IMR-90 (cell line): ENCODE results near the gene TPRX2. TPM values are rescaled to one million over a fixed set of nuclear protein-coding genes. Genes with fewer than 3 reads are reported as not detected.

Experiments used
- ATAC-seq: fragments of 200-7000 bp; cut with Tn5 transposase; 2 replicates; pipeline ENCODE4 v1.9.1; 2020; ENCODE audit warnings: low read depth, mild to moderate bottlenecking, moderate library complexity
- BruUV-seq: library from RNA; stranded (reverse); fragments of 400-500 nt; replicated peaks from 2 replicates; lab custom pipeline; 2021; lab: Mats Ljungman, UMichigan
- CTCF ChIA-PET: fragments of 300-600 bp; formaldehyde crosslinking; extraction: SDS; loops from one replicate; lab custom pipeline; 2021; ENCODE audit warnings: antibody characterized with exemption; lab: Yijun Ruan, JAX
- POLR2A ChIA-PET: fragments of 300-600 bp; sonication (Branson Sonifier 250); formaldehyde crosslinking; loops from one replicate; lab custom pipeline; 2022; ENCODE audit warnings: antibody characterized with exemption; ENCODE audit not compliant: unreplicated experiment; lab: Charles Lee
- DNase-seq: peaks from one replicate; pipeline ENCODE4 v3.0.0; 2013
- H2AFZ ChIP-seq: replicated peaks from 2 replicates; pipeline ENCODE3; 2013; ENCODE audit warnings: low read length, mild to moderate bottlenecking; ENCODE audit not compliant: poor library complexity
- H2AK5ac ChIP-seq: 2 replicates; pipeline ENCODE4 v1.6.1; 2013; ENCODE audit warnings: low read depth, low read length, inconsistent platforms
- H2AK9ac ChIP-seq: replicated peaks from 2 replicates; pipeline ENCODE3; 2013; ENCODE audit warnings: mild to moderate bottlenecking, low read depth, low read length, moderate library complexity; ENCODE audit not compliant: poor library complexity
- H2BK120ac ChIP-seq: 2 replicates; pipeline ENCODE4 v1.6.1; 2013; ENCODE audit warnings: low read depth, low read length, inconsistent platforms
- H2BK15ac ChIP-seq: 3 replicates; pipeline ENCODE4 v1.6.1; 2013; ENCODE audit warnings: low read depth, low read length, inconsistent platforms
- H2BK20ac ChIP-seq: 2 replicates; pipeline ENCODE4 v1.6.1; 2013; ENCODE audit warnings: low read depth, mild to moderate bottlenecking, inconsistent platforms, low read length, moderate library complexity
- H2BK5ac ChIP-seq: 2 replicates; pipeline ENCODE4 v1.6.1; 2013; ENCODE audit warnings: mild to moderate bottlenecking, low read depth, low read length, inconsistent platforms; ENCODE audit not compliant: poor library complexity, severe bottlenecking
- H3K14ac ChIP-seq: replicated peaks from 2 replicates; pipeline ENCODE4 v1.6.1; 2013; ENCODE audit warnings: low read depth, low read length, inconsistent platforms
- H3K18ac ChIP-seq: 2 replicates; pipeline ENCODE4 v1.6.1; 2013; ENCODE audit warnings: low read depth, low read length, control low read depth
- H3K23ac ChIP-seq: 2 replicates; pipeline ENCODE4 v1.6.1; 2013; ENCODE audit warnings: low read depth, low read length, inconsistent platforms
- H3K27ac ChIP-seq: 2 replicates; pipeline ENCODE4 v1.5.1; 2013; ENCODE audit warnings: mild to moderate bottlenecking, control low read depth, low read length; ENCODE audit not compliant: insufficient read depth
- H3K27me3 ChIP-seq: 2 replicates; pipeline ENCODE4 v1.6.1; 2013; ENCODE audit warnings: low read length; ENCODE audit not compliant: control insufficient read depth, insufficient read depth
- H3K36me3 ChIP-seq: 2 replicates; pipeline ENCODE4 v1.6.1; 2013; ENCODE audit warnings: low read length, mixed read lengths; ENCODE audit not compliant: control insufficient read depth, insufficient read depth
- H3K4ac ChIP-seq: 2 replicates; pipeline ENCODE4 v1.6.1; 2013; ENCODE audit warnings: low read depth, low read length, inconsistent platforms
- H3K4me1 ChIP-seq: 2 replicates; pipeline ENCODE4 v1.6.1; 2013; ENCODE audit warnings: low read length, mixed read lengths; ENCODE audit not compliant: control insufficient read depth, insufficient read depth
- H3K4me2 ChIP-seq: 2 replicates; pipeline ENCODE4 v1.6.1; 2013; ENCODE audit warnings: low read depth, mild to moderate bottlenecking, control low read depth, low read length, moderate library complexity
- H3K4me3 ChIP-seq: 2 replicates; pipeline ENCODE4 v1.5.1; 2013; ENCODE audit warnings: low read depth, mild to moderate bottlenecking, control low read depth, low read length, moderate library complexity; ENCODE audit not compliant: insufficient read depth
- H3K56ac ChIP-seq: 2 replicates; pipeline ENCODE4 v1.6.1; 2013; ENCODE audit warnings: low read length, inconsistent platforms; ENCODE audit not compliant: insufficient read depth; ENCODE audit errors: extremely low read depth
- H3K79me1 ChIP-seq, 2 experiments: 2 replicates each; pipeline ENCODE4 v1.6.1; 2013; ENCODE audit warnings: low read length in 2 of 2, inconsistent platforms in 1 of 2, low read depth in 1 of 2
- H3K9ac ChIP-seq: 2 replicates; pipeline ENCODE4 v1.6.1; 2013; ENCODE audit warnings: low read depth, low read length, control low read depth
- H3K9me1 ChIP-seq: 2 replicates; pipeline ENCODE4 v1.6.1; 2013; ENCODE audit warnings: low read length, inconsistent platforms; ENCODE audit not compliant: insufficient read depth
- H3K9me3 ChIP-seq: 2 replicates; pipeline ENCODE4 v1.6.1; 2013; ENCODE audit warnings: low read length; ENCODE audit not compliant: control insufficient read depth, insufficient read depth
- H4K20me1 ChIP-seq: 2 replicates; pipeline ENCODE4 v1.6.1; 2013; ENCODE audit warnings: low read length, inconsistent platforms; ENCODE audit not compliant: insufficient read depth
- H4K5ac ChIP-seq: 2 replicates; pipeline ENCODE4 v1.6.1; 2013; ENCODE audit warnings: mild to moderate bottlenecking, low read depth, low read length, control low read depth
- H4K8ac ChIP-seq, 2 experiments: 2 replicates each; pipeline ENCODE4 v1.6.1; 2013; ENCODE audit warnings: low read depth in 2 of 2, low read length in 2 of 2, control low read depth in 1 of 2, inconsistent platforms in 1 of 2
- H4K91ac ChIP-seq: 2 replicates; pipeline ENCODE4 v1.6.1; 2013; ENCODE audit warnings: low read depth, low read length, inconsistent platforms; ENCODE audit not compliant: insufficient read depth
- BHLHE40 ChIP-seq: fragments of 150-350 bp; IDR thresholded peaks from 2 replicates; pipeline ENCODE4 v1.6.1; 2016; ENCODE audit warnings: mild to moderate bottlenecking, low read depth, low read length
- CEBPB ChIP-seq: IDR thresholded peaks from 2 replicates; pipeline ENCODE4 v1.6.1; 2012; ENCODE audit warnings: low read depth, low read length, improper control_type of control experiment
- CTCF ChIP-seq: conservative IDR thresholded peaks from 2 replicates; pipeline ENCODE4 v1.5.1; 2012; ENCODE audit warnings: mild to moderate bottlenecking, low read depth, low read length, improper control_type of control experiment
- ELK1 ChIP-seq: fragments of 150-350 bp; IDR thresholded peaks from 2 replicates; pipeline ENCODE4 v1.6.1; 2016; ENCODE audit warnings: low read depth, mild to moderate bottlenecking, low read length, moderate library complexity, borderline replicate concordance
- FOS ChIP-seq: fragments of 150-350 bp; IDR thresholded peaks from 2 replicates; pipeline ENCODE4 v1.6.1; 2016; ENCODE audit warnings: low read depth, low read length
- MAFK ChIP-seq: IDR thresholded peaks from 2 replicates; pipeline ENCODE4 v1.6.1; 2012; ENCODE audit warnings: low read depth, low read length, improper control_type of control experiment
- MXI1 ChIP-seq: IDR thresholded peaks from 2 replicates; pipeline ENCODE4 v1.6.1; 2012; ENCODE audit warnings: low read depth, mild to moderate bottlenecking, low read length, moderate library complexity, borderline replicate concordance
- POLR2A ChIP-seq: IDR thresholded peaks from 2 replicates; pipeline ENCODE4 v1.6.1; 2012; ENCODE audit warnings: mild to moderate bottlenecking, low read depth, low read length
- RAD21 ChIP-seq: IDR thresholded peaks from 2 replicates; pipeline ENCODE4 v1.6.1; 2012; ENCODE audit warnings: low read length, improper control_type of control experiment
- RCOR1 ChIP-seq: IDR thresholded peaks from 2 replicates; pipeline ENCODE4 v1.6.1; 2012; ENCODE audit warnings: mild to moderate bottlenecking, low read length, improper control_type of control experiment; ENCODE audit not compliant: insufficient replicate concordance
- SMC3 ChIP-seq: fragments of 150-350 bp; IDR thresholded peaks from 2 replicates; pipeline ENCODE4 v1.6.1; 2016; ENCODE audit warnings: low read depth, mild to moderate bottlenecking, antibody characterized with exemption, low read length, moderate library complexity
- USF2 ChIP-seq: fragments of 150-350 bp; IDR thresholded peaks from 2 replicates; pipeline ENCODE4 v1.6.1; 2017; ENCODE audit warnings: mild to moderate bottlenecking, antibody characterized with exemption, low read length, low read depth
- WGBS, 2 experiments: methylation state at CpG; one replicate each; pipeline versions ENCODE4 v1.1.5 to v1.1.7; 2013; ENCODE audit warnings: missing lambda C conversion rate in 2 of 2; ENCODE audit not compliant: insufficient read length in 1 of 2; ENCODE audit errors: extremely low coverage in 2 of 2; 5-methylcytosine and 5-hydroxymethylcytosine counted together
- dilution Hi-C: fragments of 300-500 bp; cut with HindIII; formaldehyde crosslinking; loops from one replicate; pipeline ENCODE4 v1.14.3; 2018; ENCODE audit warnings: low sequenced_read_pairs; ENCODE audit not compliant: unreplicated experiment
- in situ Hi-C: fragments of 300-500 bp; cut with MboI; formaldehyde crosslinking; loops from 3 replicates; pipeline ENCODE4 v1.14.3; 2019; ENCODE audit warnings: low sequenced_read_pairs, inconsistent platforms, mixed read lengths
- intact Hi-C: fragments of 100-400 bp; cut with micrococcal nuclease; formaldehyde crosslinking; loops from 2 replicates; pipeline ENCODE4 v1.10.0; 2022
- polyA plus RNA-seq, 3 experiments: library from polyadenylated mRNA; depleted of rRNA; stranded (reverse); fragments of >200 nt; gene quantifications; 2 replicates each; pipeline ENCODE4 v1.2.3, GENCODE V29; 2012; ENCODE audit warnings: low replicate concordance in 1 of 3
- total RNA-seq: library from RNA; depleted of rRNA; stranded (reverse); fragments of >200 nt; gene quantifications from 2 replicates; pipeline ENCODE4 v1.2.3, GENCODE V29; 2012

The TPRX2 gene
- total and polyA plus RNA-seq, 2 of the 4 experiments (the other 2 are of a cell fraction): not detected

- ChIA-PET POLR2A (no interaction called here), CTCF (no interaction called here)
- no peak within 1 kb of the TSS for H3K56ac ChIP-seq
- BruUV-seq: no TSS peak
- no peak within 1 kb of the TSS for H3K9ac ChIP-seq
- H2BK5ac ChIP-seq: no peak within 1 kb of the TSS
- H3K18ac ChIP-seq: no peak within 1 kb of the TSS
- dilution Hi-C loops (no loop called here), in situ Hi-C loops (no loop called here), intact Hi-C loops (no loop called here)
- no peak within 1 kb of the TSS for H2BK20ac ChIP-seq
- no peaks in the 10 kb centered on the region for H3K79me1 ChIP-seq
- no peak within 1 kb of the TSS for H4K91ac ChIP-seq
- no peak within 1 kb of the TSS for H2BK15ac ChIP-seq
- no peak within 1 kb of the TSS for H3K14ac ChIP-seq
- H3K27ac ChIP-seq: no peak within 1 kb of the TSS
- H3K27me3 ChIP-seq: peaks cover 41% of the 10 kb centered on the region
- H2AFZ ChIP-seq: peak within 1 kb of the TSS; percentile 58
- no peak within 1 kb of the TSS; the same call in 1 of the 2 replicates for H3K23ac ChIP-seq
- H4K5ac ChIP-seq: no peak within 1 kb of the TSS
- no peaks in the 10 kb centered on the region for H3K4me1 ChIP-seq
- no peak within 1 kb of the TSS for H2AK9ac ChIP-seq
- TF ChIP-seq SMC3 (no peak), RCOR1 (no peak), CEBPB (no peak), USF2 (no peak), ELK1 (no peak), POLR2A (no peak), CTCF (no peak), BHLHE40 (no peak), MXI1 (no peak), FOS (no peak), MAFK (no peak), RAD21 (no peak)
- no peaks in the 10 kb centered on the region for H3K9me1 ChIP-seq
- no peaks in the 10 kb centered on the region for H3K36me3 ChIP-seq
- H2BK120ac ChIP-seq: no peak within 1 kb of the TSS
- no peak within 1 kb of the TSS for H2AK5ac ChIP-seq
- H4K8ac ChIP-seq: no peak within 1 kb of the TSS
- H3K4me2 ChIP-seq: no peak within 1 kb of the TSS
- DNase-seq (no peak), ATAC-seq (no peak)
- no peaks in the 10 kb centered on the region for H4K20me1 ChIP-seq
- no peak within 1 kb of the TSS for H3K4me3 ChIP-seq
- H3K9me3 ChIP-seq: no peaks in the 10 kb centered on the region; the same call in 1 of the 2 replicates
- no peak within 1 kb of the TSS for H3K4ac ChIP-seq
- WGBS, 2 experiments: 60% methylated on average over 2 of the region's 15 CpGs; no CpG with 5 or more reads in 1 of the 2 experiments
Observed at GRCh38 chr19:47821460-47822020, 37.5 kb upstream of the TPRX2 start, which contains the start of gene CRX. Gene CRX (plus strand): TSS chr19:47821937. CDS start chr19:47834444, 12,507 bp downstream.
